ENCODE measurements around the gene PLEKHM1.
"Not testable (repeated sequence)": the region's sequence is repeated elsewhere in the genome, so short reads cannot be mapped to it uniquely, and the experiment has no call there.

- TF ChIP-seq EZH2phosphoT487 (IDR thresholded peaks at IDR 0.05; ENCODE audit: insufficient read depth, low read depth); EZH2 (IDR thresholded peaks at IDR 0.05; ENCODE audit: insufficient read depth, poor library complexity, severe bottlenecking): not testable (repeated sequence)
Observed at GRCh38 chr17:45445901-45446743, 44.4 kb downstream of the PLEKHM1 start.

All from GM23248 (cell line).